Mononuclear cell (primary cell): ENCODE measurements around the gene SIGLEC5. TPM values are rescaled to one million over a fixed set of nuclear protein-coding genes. Genes with fewer than 3 reads are reported as not detected.
"Not testable (repeated sequence)": the region's sequence is repeated elsewhere in the genome, so short reads cannot be mapped to it uniquely, and the experiment has no call there.

Experiments
- H3K27me3 ChIP-seq: 2 replicates; pipeline ENCODE4 v1.6.0; 2011; ENCODE audit warnings: low read length, control low read depth; ENCODE audit not compliant: insufficient read depth
- H3K4me1 ChIP-seq: 2 replicates; pipeline ENCODE4 v1.5.1; 2011; ENCODE audit warnings: mild to moderate bottlenecking, low read length, control low read depth; ENCODE audit not compliant: insufficient read depth
- H3K4me3 ChIP-seq: 2 replicates; pipeline ENCODE4 v1.5.1; 2011; ENCODE audit warnings: mild to moderate bottlenecking, low read length, moderate library complexity
- H3K9me3 ChIP-seq: 2 replicates; pipeline ENCODE4 v1.5.1; 2011; ENCODE audit warnings: low read depth, mild to moderate bottlenecking, control low read depth, low read length
- total RNA-seq: library from RNA; depleted of rRNA; stranded (reverse); fragments of >200 nt; gene quantifications from one replicate; pipeline ENCODE4 v1.2.3, GENCODE V29; 2012

The SIGLEC5 gene, protein sequence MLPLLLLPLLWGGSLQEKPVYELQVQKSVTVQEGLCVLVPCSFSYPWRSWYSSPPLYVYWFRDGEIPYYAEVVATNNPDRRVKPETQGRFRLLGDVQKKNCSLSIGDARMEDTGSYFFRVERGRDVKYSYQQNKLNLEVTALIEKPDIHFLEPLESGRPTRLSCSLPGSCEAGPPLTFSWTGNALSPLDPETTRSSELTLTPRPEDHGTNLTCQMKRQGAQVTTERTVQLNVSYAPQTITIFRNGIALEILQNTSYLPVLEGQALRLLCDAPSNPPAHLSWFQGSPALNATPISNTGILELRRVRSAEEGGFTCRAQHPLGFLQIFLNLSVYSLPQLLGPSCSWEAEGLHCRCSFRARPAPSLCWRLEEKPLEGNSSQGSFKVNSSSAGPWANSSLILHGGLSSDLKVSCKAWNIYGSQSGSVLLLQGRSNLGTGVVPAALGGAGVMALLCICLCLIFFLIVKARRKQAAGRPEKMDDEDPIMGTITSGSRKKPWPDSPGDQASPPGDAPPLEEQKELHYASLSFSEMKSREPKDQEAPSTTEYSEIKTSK
- not detected for total RNA-seq

DNA sequence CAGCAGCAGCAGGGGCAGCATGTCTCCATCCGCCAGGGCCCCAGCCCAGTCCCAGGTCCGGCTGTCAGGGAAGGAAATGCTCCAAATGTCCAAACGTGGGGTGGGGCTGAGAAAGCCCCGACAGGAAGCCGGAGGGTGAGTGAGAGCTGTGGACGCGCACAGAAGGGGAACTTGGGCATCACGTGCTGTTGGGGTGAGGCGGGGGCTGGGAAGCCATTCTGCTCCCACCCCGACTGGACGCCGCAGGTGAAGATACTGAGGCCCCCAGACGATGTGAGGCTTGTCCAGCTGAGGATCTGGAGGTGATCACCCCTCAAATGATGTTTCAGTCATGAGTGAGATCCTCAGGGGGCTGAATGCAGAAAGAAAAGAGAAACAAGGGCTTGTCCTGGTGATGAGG, at the start of gene SIGLEC5:
Gene SIGLEC5 (minus strand): TSS at position 87 of the 400 bp plus-strand sequence. CDS start 66 bp downstream, at position 21.
- H3K9me3 ChIP-seq, H3K27me3 ChIP-seq: not testable (repeated sequence)
- Histone ChIP-seq H3K4me1 (peaks cover 38% of the 10 kb centered on the region), H3K4me3 (peak within 1 kb of the TSS; percentile 36)

DNA sequence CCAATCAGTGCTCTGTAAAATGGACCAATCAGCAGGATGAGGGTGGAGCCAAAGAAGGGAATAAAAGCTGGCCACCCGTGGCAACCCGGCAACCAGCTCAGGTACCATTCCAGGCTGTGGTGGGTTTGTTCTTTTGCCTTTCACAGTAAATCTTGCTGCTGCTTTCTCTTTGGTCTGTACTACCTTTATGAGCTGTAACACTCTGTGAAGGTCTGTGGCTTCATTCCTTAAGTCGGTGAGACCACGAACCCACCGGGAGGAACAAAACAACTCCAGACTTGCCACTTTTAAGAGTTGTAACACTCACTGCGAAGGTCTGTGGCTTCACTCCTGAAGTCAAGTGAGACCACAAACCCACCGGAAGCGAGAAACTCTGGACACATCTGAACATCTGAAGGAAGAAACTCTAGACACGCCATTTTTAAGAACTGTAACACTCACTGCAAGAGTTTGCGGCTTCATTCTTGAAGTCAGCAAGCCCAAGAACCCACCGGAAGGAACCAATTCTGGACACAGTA, 46.4 kb upstream of the SIGLEC5 start:
- Histone ChIP-seq H3K4me1 (no peaks in the 10 kb centered on the region), H3K27me3 (peaks cover 32% of the 10 kb centered on the region), H3K9me3 (no peaks in the 10 kb centered on the region), H3K4me3 (no peak overlapping the region)

DNA sequence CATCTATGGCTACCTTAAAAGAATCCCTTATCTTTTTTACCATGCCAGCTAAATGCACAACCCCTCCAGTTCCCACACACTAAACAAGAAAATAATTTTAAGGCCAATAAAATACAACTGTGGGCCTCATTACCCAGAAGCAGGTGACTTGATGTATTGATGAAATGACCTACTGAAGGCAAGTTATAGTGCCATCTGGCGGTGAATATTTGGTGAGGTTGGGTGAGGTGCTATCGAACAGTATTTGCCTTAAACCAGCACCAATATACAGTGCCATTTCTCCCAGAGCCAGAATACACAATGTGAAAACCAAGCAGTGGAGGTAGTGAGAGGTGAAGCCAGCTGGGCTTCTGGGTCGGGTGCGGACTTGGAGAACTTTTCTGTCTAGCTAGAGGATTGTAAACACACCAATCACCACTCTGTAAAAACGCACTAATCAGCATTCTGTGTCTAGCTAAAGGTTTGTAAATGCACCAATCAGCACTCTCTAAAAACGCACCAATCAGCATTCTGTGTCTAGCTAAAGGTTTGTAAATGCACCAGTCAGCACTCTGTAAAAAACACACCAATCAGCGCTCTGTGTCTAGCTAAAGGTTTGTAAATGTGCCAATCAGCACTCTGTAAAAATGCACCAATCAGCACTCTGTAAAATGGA, 45.8 kb upstream of the SIGLEC5 start:
- H3K4me1 ChIP-seq, H3K4me3 ChIP-seq, H3K9me3 ChIP-seq: not testable (repeated sequence)
- peaks cover 38% of the 10 kb centered on the region for H3K27me3 ChIP-seq

DNA sequence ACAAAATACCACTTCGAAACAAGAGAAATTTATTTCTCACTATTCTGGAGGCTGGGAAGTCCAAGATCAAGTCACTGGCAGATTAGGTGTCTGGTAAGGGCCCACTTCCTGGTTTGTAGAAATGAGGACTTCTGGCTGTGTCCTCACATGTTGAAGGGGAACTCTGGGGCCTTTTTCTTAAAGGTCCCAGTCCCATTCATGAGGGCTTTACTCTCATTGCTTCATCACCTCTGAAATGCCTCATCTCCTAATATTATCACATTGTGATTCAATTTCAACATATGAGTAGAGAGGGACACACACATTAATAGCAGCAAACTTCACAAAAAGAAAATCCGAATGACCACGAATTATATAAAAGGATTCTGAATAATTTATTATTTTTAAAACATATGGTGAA, 38.0 kb upstream of the SIGLEC5 start:
- no peak overlapping the region for H3K4me3 ChIP-seq
- peaks cover 14% of the 10 kb centered on the region for H3K4me1 ChIP-seq
- peaks cover 63% of the 10 kb centered on the region for H3K27me3 ChIP-seq
- no peaks in the 10 kb centered on the region for H3K9me3 ChIP-seq

DNA sequence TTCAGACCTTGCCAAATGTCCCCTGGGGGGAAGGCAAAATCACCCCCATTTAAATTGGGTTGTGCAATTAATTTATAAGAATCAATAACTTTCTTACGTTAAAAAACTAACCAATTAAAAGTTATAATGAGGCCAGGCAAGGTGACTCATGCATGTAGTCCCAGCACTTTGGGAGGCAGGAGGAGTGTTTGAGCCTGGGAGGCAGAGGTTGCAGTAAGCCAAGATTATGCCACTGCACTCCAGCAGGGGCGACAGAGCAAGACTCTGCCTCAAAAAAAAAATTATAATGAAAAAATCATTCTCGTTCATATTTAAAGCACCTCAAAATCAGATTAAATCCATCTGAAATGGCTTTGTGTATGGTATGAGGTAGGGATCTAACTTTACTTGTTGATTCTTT, 34.8 kb upstream of the SIGLEC5 start:
- H3K4me1 ChIP-seq, result peaks cover 14% of the 10 kb centered on the region
- no peak overlapping the region for H3K4me3 ChIP-seq
- H3K9me3 ChIP-seq, result no peaks in the 10 kb centered on the region
- H3K27me3 ChIP-seq, result peaks cover 48% of the 10 kb centered on the region

DNA sequence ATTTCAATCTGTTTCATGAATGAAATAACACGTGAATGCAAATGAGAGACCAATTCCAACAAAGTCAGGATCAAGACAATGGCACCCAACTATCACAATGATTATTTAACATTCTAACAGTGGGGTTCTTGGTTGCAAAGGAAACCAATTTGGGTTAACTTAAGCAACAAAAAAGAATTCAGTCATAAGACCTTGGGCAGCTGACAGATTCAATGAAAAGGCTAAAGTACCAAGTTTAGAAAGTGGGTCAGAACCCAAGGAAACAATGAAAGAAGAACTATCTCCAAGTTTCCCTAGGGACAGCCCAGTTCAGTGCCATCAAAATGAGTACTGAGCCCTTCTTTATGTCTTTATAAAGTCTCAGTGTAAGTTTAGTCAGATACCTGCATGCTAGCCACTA, 33.9 kb upstream of the SIGLEC5 start:
- Histone ChIP-seq H3K4me3 (no peak overlapping the region), H3K4me1 (peaks cover 14% of the 10 kb centered on the region), H3K9me3 (no peaks in the 10 kb centered on the region), H3K27me3 (peaks cover 47% of the 10 kb centered on the region)

DNA sequence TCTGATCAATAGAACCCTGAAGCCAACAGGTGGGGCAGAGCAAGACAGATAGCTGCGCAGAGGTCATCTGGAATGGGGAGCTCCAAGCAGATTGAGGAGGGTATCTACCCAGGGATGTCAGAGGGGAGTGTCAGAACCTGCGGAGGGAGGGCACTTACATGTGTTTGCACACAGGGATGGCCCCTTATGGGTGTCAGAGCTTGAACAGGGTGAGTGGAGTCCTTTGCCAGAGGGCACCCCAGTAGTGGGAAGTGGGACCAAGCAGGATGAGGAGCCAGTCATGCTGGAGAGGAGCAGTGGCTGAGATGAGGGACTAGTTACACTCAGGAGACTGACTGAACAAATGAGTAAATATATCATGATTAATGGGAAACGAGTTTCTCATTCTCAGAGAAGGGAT, 33.4 kb upstream of the SIGLEC5 start:
- Histone ChIP-seq H3K4me3 (no peak overlapping the region), H3K27me3 (peaks cover 47% of the 10 kb centered on the region), H3K4me1 (peaks cover 11% of the 10 kb centered on the region), H3K9me3 (no peaks in the 10 kb centered on the region)

DNA sequence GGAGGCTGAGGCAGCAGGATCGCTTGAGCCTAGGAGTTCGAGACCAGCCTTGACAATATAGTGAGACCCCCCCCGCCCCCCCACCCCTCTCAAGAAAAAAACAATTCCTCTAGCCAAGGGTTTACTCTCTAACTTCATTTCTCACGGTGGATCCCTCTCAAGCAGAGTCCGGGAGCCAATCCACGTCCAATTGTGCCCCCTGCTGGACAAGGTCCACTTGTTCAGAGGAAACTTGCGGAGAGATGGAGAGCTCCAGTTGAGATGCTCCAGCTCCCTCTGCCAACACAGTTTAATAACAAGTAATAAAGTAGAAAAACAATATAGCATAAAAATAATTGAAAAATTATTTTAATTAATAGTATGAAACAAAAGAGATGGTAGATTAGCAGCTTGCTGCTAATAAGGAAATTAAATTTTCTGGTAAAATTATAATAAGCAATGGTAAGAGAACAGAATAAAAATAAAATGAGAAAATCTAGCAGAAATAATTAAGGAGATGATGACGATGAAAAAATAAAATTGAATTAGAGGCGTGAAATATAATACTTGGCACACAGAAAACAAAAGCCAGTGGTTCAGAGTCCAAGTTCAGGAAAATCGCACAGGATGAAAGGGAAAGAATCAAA, 30.9 kb upstream of the SIGLEC5 start:
- no peaks in the 10 kb centered on the region for H3K9me3 ChIP-seq
- no peak overlapping the region for H3K4me3 ChIP-seq
- H3K4me1 ChIP-seq, result peaks cover 13% of the 10 kb centered on the region
- H3K27me3 ChIP-seq, result peaks cover 35% of the 10 kb centered on the region

DNA sequence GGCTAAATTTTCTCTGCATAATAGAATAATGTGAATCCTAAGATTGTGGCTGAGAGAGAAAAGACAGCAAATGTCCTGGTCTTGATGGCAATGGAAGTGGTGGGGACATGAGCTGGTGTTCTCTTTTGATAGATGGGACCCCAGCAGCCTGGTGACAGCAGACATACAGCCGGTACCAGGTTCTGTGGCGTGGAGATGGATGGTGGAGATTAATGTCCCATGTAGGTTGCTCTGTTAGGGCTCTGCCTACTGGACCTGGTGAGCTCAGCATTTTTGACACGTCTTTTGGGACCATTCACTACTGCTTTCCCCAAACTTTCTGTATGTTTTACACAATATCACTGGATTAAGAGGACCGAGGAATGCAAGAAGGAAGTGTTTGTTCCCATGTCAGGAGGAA, 24.6 kb upstream of the SIGLEC5 start:
- Histone ChIP-seq H3K4me1 (peaks cover 53% of the 10 kb centered on the region), H3K9me3 (no peaks in the 10 kb centered on the region), H3K4me3 (no peak overlapping the region), H3K27me3 (no peaks in the 10 kb centered on the region)

DNA sequence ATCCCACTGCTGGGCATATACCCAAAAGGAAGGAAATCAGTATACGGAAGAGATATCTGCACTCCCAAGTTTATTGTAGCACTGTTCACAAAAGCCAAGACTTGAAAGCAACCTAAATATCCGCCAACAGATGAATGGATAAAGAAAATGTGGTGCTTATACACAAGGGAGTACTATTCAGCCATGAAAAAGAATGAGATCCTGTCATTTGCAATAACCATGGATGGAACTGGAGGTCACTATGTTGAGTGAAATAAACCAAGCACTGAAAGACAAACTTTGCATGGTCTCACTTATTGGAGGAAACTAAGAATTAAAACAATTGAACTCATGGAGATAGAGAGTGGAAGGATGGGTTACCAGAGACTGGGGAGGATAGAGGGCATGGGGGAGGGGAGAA, 23.0 kb upstream of the SIGLEC5 start:
- Histone ChIP-seq H3K4me1 (peaks cover 60% of the 10 kb centered on the region), H3K27me3 (no peaks in the 10 kb centered on the region), H3K4me3 (no peak overlapping the region), H3K9me3 (no peaks in the 10 kb centered on the region)

DNA sequence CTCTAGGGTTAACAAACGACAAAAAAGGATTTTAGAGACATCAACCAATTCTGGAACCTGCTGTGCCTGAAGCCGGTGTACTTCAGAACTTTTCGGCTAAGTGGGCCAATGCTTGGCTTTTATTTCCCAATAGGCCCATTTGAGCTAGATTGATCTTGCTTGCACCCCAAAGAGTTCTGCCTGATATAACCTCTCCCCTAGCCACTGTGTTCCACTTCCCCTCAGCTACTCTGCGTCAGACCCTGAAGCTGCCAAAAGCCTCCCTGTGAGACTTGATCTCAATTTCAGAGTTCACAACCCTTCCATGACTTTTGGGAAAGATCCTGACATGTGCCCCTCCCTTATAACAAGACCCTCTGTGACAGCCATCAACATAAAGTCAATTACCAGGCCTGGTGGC, 22.1 kb upstream of the SIGLEC5 start:
- Histone ChIP-seq H3K27me3 (no peaks in the 10 kb centered on the region), H3K4me1 (peaks cover 63% of the 10 kb centered on the region), H3K4me3 (no peak overlapping the region), H3K9me3 (no peaks in the 10 kb centered on the region)

DNA sequence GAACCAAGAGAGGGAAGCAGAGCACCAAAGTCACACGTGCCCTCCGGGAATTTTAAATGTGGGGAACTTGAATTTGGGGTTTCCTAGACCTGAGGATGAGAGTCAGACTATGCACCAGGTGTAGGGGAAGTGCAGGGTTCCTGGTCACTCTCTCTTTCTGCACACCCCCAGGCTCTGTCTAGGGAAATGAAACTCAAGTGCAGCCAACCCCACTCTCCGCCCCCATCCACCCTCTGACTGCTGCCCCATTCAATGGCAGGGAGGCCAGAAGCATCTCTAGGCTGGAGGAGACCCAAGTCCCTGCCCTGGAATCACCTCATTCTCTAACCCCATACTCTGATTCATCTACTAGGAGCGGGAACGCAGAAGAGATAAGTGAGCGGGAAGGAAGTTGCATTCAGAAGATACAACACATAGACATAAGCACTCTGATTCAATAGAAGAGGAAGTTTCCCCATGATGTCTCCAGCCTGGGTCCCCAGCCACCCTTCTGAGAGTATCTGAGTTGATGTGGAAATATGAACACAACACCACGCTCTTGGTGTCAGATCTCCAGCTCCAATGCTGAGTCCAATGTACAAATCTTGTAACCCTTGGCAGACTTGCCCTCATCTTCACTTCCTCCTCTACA, 21.1 kb upstream of the SIGLEC5 start:
- H3K4me1 ChIP-seq, result peaks cover 62% of the 10 kb centered on the region
- H3K4me3 ChIP-seq, result no peak overlapping the region

DNA sequence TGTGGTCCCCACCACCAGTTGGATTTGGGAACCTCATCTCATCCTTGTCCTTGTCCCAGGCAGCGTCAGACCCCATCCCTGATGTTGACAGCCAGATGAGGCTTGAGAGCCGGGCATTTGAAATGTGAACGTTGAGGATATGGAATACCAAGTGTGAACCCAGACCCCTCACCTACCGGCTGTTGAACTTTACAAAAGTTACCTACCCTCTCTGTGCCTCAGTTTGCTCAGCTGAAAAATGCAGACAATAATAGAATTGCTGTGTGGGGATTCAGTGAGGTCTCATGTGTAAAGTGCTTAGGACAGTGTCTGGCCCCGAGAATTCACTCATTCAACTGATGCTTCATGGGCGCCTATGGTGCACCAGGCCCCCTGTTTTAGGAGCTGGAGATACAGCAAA, 17.1 kb upstream of the SIGLEC5 start:
- peaks cover 74% of the 10 kb centered on the region for H3K4me1 ChIP-seq
- no peaks in the 10 kb centered on the region for H3K27me3 ChIP-seq
- no peak overlapping the region for H3K4me3 ChIP-seq
- H3K9me3 ChIP-seq, result no peaks in the 10 kb centered on the region

More for the DNA sequence above, 21.1 kb upstream of the SIGLEC5 start:
- Histone ChIP-seq H3K9me3 (no peaks in the 10 kb centered on the region), H3K27me3 (no peaks in the 10 kb centered on the region)

DNA sequence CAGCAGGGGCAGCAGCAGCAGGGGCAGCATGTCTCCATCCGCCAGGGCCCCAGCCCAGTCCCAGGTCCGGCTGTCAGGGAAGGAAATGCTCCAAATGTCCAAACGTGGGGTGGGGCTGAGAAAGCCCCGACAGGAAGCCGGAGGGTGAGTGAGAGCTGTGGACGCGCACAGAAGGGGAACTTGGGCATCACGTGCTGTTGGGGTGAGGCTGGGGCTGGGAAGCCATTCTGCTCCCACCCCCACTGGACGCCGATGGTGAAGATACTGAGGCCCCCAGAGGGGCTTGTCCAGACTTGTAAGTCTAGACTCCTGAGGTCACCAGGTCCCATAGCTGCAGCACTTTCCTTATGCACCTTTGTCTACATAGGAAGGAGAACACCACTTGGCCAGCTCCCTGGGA, 16.5 kb upstream of the SIGLEC5 start, which contains the start of gene SIGLEC14:
Gene SIGLEC14 (minus strand): TSS at position 96 of the 400 bp plus-strand sequence. CDS start 66 bp downstream, at position 30.
- not testable (repeated sequence) for H3K9me3 ChIP-seq, H3K27me3 ChIP-seq
- peaks cover 72% of the 10 kb centered on the region for H3K4me1 ChIP-seq
- peak within 1 kb of the TSS; percentile 54 for H3K4me3 ChIP-seq
